ENCODE results near the gene SPHK1. TPM values are rescaled to one million over a fixed set of nuclear protein-coding genes. Genes with fewer than 3 reads are reported as not detected.

SPHK1 gene
- total and polyA plus RNA-seq, 7 donors: 5.4 to 9.7 (median 7.6) TPM

DNA sequence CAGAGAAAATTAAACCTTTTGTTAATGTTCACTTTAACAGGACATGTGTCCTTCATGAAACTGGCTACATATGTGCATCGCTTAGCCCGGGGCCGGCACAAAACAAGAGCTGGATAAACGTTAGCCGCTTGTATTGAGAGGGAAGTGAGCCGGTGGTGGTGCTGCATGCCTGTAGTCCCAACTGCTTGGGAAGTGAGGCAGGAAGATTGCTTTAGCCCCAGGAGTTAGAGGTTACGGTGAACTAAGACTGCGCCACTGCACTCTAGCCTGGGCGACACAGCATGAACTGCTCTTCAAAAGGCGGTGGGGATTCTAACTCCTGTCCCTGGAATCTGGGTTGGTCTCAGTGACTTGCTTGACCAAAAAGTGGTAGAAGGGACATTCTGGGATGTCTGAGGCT lies 15.0 kb upstream of the SPHK1 start:
- Histone ChIP-seq H3K27me3 (no peaks in the 10 kb centered on the region), H3K4me3 (no peak overlapping the region), H3K9me3 (no peaks in the 10 kb centered on the region), H3K36me3 (no peaks in the 10 kb centered on the region), H3K4me1 (peaks cover 0 to 5% (median 2%) of the 10 kb centered on the region in 4 donors), H3K27ac (no peak overlapping the region)
- no peak for DNase-seq
- TF ChIP-seq POLR2AphosphoS5 (IDR thresholded peaks at IDR 0.05) (no peak), POLR2A (IDR thresholded peaks at IDR 0.05) (no peak), EP300 (IDR thresholded peaks at IDR 0.05) (no peak)
- TF ChIP-seq, protein P1, sequence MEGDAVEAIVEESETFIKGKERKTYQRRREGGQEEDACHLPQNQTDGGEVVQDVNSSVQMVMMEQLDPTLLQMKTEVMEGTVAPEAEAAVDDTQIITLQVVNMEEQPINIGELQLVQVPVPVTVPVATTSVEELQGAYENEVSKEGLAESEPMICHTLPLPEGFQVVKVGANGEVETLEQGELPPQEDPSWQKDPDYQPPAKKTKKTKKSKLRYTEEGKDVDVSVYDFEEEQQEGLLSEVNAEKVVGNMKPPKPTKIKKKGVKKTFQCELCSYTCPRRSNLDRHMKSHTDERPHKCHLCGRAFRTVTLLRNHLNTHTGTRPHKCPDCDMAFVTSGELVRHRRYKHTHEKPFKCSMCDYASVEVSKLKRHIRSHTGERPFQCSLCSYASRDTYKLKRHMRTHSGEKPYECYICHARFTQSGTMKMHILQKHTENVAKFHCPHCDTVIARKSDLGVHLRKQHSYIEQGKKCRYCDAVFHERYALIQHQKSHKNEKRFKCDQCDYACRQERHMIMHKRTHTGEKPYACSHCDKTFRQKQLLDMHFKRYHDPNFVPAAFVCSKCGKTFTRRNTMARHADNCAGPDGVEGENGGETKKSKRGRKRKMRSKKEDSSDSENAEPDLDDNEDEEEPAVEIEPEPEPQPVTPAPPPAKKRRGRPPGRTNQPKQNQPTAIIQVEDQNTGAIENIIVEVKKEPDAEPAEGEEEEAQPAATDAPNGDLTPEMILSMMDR (IDR thresholded peaks at IDR 0.05): no peak
- intact Hi-C loops (cut with DNase I): no loop called here
- WGBS, 2 donors: 84 to 92% methylated on average over 10 of the region's 10 CpGs

DNA sequence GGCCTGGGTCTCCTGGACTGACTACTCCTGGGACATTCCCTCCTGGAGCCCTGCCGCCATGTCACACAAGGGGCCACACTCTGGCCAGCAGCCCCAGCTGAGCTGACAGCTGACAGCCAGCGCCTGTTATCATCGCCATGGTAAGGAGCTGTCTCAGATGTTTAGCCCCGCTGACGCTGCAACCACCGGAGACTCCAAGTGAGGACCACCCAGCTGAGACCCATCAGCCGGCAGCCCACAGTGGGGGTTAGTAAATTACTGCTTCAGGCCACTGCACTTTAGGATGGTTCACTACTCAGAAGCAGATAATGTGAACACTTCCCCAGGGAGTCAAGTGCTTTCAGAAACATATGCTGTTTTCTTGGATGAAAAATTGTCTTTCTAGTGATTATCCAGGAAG lies 14.6 kb upstream of the SPHK1 start:
- no peaks in the 10 kb centered on the region for H3K27me3 ChIP-seq

DNA sequence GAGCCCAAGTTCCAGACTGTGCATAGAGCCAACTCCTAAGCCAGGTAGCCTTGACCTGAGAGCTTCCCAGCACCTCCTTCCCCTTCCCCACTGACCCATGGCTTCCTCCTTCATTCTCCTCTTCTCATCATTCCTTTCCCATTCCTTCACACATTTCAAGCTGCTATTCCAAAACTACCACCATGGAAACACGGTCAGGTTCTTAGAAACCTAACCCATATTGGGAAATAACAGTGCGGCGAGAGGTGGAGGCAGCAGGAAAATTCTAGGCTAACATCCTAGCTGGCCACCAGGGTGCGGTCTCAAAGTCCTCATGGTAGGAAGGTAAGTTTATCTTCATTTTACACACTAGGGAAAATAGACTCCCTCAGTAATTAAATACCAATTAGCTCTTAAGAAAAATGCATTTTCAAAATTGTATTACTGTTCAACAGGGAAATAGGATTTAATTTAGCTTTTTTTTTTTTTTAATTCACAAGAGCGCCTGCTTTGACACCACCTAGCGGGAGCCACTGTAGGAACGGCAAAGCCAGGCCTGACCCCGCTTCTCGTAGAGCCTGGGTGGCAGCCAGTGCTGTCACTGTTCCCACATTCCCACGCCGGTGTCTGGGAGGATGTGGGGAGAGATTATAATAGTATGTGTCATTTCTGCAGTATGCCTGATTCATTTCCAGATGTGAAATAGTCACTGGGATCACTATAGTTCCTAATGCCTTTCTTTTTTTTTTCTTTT lies 14.0 kb upstream of the SPHK1 start:
- TF ChIP-seq EP300 (IDR thresholded peaks at IDR 0.05) (no peak), POLR2A (IDR thresholded peaks at IDR 0.05) (no peak), POLR2AphosphoS5 (IDR thresholded peaks at IDR 0.05) (peak in 3 of 4 donors; percentile 14 to 31 (median 20))
- TF ChIP-seq, protein P1 (IDR thresholded peaks at IDR 0.05): peak in 3 of 4 experiments; percentile 16 to 24 (median 18)
- intact Hi-C loops (cut with DNase I): no loop called here
- no peaks in the 10 kb centered on the region for H3K36me3 ChIP-seq
- WGBS, 2 donors: 69 to 76% methylated on average over 11 of the region's 11 CpGs
- H3K4me1 ChIP-seq: peaks cover 0 to 5% (median 2%) of the 10 kb centered on the region in 4 donors
- no peaks in the 10 kb centered on the region for H3K27me3 ChIP-seq
- peak; percentile 90 for DNase-seq
- H3K27ac ChIP-seq: peak overlapping the region; percentile 40 to 60 (median 42)
- no peak overlapping the region for H3K4me3 ChIP-seq
- H3K9me3 ChIP-seq: no peaks in the 10 kb centered on the region

More for the DNA sequence above, 14.6 kb upstream of the SPHK1 start:
- no peaks in the 10 kb centered on the region for H3K36me3 ChIP-seq
- DNase-seq: no peak
- TF ChIP-seq POLR2A (IDR thresholded peaks at IDR 0.05) (no peak), EP300 (IDR thresholded peaks at IDR 0.05) (no peak), POLR2AphosphoS5 (IDR thresholded peaks at IDR 0.05) (no peak)
- TF ChIP-seq, protein P1 (IDR thresholded peaks at IDR 0.05): no peak
- peaks cover 0 to 5% (median 2%) of the 10 kb centered on the region in 4 donors for H3K4me1 ChIP-seq
- intact Hi-C loops (cut with DNase I): no loop called here
- no peaks in the 10 kb centered on the region for H3K9me3 ChIP-seq
- 82 to 84% methylated on average over 7 of the region's 7 CpGs for WGBS, 2 donors
- H3K4me3 ChIP-seq: no peak overlapping the region
- peak overlapping the region; percentile 31 to 60 (median 40) for H3K27ac ChIP-seq

DNA sequence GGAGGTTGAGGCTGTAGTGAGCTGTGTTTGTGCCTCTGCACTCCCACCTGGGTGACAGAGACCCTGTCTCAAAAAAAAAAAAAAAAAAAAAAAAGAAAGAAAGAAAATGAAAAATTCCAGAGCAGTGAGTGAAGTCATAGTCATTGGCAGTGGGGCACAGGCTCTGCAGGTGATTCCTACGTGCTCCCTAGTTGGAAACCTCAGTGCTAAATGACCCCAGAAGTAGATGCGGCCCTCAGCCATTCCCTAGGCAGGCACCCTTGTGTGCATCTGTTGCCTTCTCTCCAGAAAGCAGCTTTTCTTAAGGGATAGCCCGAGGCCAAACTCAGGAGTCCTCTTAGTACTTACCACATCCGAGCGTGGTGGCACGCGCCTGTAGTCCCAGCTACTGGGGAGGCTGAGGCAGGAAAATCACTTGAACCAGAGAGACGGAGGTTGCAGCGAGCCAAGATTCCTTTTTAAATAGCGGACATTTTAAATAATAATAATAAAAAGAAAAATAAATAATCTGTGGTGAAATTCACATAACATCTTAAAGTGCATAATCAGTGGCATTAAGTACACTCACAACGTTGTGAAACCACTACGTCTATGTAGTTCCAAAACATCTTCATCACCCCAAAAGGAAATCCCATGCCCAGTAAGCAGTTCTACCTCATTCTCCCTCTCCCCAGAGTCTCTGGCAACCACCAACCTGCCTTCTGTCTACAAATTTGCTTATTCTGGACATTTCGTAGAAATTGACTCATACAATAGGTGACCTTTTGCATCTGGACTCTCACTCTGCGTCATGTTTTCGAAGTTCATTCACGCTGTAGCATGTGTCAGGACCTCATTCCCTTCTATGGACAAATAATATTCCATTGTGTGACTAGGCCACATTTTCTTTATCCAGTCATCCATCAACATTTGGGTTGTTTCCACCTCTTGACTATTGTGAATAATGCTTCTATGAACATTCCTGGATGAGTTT lies 12.5 kb upstream of the SPHK1 start:
- WGBS, 2 donors: 90 to 92% methylated on average over 16 of the region's 16 CpGs
- no peak for DNase-seq
- Histone ChIP-seq H3K36me3 (no peaks in the 10 kb centered on the region), H3K27me3 (no peaks in the 10 kb centered on the region), H3K4me3 (no peak overlapping the region), H3K4me1 (peaks cover 0 to 5% (median 2%) of the 10 kb centered on the region in 4 donors), H3K9me3 (no peaks in the 10 kb centered on the region), H3K27ac (peak overlapping the region in 2 of 4 donors; percentile 34 to 60)
- intact Hi-C loops (cut with DNase I): no loop called here
- TF ChIP-seq EP300 (IDR thresholded peaks at IDR 0.05) (no peak), POLR2AphosphoS5 (IDR thresholded peaks at IDR 0.05) (peak in 1 of 4 donors; percentile 28)
- TF ChIP-seq, protein P1 (IDR thresholded peaks at IDR 0.05): no peak

All from sigmoid colon (tissue), 7 donors.